NCI-H526 treated with DMSO at 0.1 percent for 48 hours (cell line): Measurements from ENCODE around the gene IL17RA.
"Not testable (repeated sequence)": the region's sequence is repeated elsewhere in the genome, so short reads cannot be mapped to it uniquely, and the experiment has no call there.

Source experiments
- DNase-seq: peaks from one replicate; lab custom pipeline; 2025; lab: John Stamatoyannopoulos, UW

IL17RA gene, protein sequence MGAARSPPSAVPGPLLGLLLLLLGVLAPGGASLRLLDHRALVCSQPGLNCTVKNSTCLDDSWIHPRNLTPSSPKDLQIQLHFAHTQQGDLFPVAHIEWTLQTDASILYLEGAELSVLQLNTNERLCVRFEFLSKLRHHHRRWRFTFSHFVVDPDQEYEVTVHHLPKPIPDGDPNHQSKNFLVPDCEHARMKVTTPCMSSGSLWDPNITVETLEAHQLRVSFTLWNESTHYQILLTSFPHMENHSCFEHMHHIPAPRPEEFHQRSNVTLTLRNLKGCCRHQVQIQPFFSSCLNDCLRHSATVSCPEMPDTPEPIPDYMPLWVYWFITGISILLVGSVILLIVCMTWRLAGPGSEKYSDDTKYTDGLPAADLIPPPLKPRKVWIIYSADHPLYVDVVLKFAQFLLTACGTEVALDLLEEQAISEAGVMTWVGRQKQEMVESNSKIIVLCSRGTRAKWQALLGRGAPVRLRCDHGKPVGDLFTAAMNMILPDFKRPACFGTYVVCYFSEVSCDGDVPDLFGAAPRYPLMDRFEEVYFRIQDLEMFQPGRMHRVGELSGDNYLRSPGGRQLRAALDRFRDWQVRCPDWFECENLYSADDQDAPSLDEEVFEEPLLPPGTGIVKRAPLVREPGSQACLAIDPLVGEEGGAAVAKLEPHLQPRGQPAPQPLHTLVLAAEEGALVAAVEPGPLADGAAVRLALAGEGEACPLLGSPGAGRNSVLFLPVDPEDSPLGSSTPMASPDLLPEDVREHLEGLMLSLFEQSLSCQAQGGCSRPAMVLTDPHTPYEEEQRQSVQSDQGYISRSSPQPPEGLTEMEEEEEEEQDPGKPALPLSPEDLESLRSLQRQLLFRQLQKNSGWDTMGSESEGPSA

DNA sequence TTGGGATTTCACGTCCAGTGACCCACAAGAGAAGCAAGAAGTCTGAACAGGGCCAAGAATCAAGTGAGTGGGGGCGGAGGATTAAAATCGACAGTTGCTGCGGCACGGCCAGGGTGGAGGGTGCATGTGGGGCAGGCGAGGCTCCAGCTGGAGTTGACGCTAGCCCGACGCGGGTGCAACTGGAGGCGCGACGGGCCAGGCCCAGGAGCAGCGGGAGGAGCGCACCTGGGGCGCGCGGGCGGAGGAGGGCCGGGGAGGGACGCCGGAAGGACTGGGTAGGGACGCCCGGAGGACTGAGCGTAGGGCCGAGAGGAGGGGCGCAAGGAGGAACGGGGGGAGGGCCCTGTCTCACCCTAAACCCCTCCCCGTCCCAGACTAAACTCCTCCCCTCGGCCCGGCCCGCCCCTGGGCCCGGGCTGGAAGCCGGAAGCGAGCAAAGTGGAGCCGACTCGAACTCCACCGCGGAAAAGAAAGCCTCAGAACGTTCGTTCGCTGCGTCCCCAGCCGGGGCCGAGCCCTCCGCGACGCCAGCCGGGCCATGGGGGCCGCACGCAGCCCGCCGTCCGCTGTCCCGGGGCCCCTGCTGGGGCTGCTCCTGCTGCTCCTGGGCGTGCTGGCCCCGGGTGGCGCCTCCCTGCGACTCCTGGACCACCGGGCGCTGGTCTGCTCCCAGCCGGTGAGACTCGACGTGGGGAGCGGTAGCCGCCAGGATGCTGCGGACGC is at the start of gene IL17RA:
IL17RA (plus strand) TSS at position 447 of the 723 bp plus-strand sequence; CDS start at position 539, 92 bp downstream.
- DNase-seq, result peak; percentile 72

- DNase-seq, result no peak
These were observed 49.6 kb upstream of the IL17RA start for GRCh38 chr22:17035246-17035645.

GRCh38 chr22:17035976-17036841 is 48.6 kb upstream of the IL17RA start:
- DNase-seq, result not testable (repeated sequence)

- not testable (repeated sequence) for DNase-seq
These were observed 47.7 kb upstream of the IL17RA start for GRCh38 chr22:17036842-17037711.

- DNase-seq, result no peak
These were observed 41.3 kb upstream of the IL17RA start for GRCh38 chr22:17043521-17043920.

GRCh38 chr22:17046566-17047348 is 38.0 kb upstream of the IL17RA start:
- no peak for DNase-seq

DNA sequence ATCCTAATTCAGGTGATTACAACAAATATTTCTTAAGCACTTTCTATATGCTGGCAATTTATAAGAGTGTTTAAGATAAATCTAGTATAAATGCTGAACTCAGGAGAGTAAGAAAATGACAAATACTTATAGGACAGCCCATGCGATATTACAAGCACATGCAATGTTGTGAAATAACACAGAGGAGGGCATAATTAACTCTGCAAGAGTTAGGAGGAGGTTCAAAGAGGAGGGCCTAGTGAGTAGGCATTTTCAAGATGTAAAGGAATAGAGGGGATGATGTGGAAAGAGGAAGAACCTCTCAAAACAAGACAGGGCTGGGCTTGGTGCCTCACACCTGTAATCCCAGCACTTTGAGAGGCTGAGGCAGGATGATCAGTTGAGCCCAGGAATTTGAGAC is 37.1 kb upstream of the IL17RA start:
- DNase-seq, result no peak

DNA sequence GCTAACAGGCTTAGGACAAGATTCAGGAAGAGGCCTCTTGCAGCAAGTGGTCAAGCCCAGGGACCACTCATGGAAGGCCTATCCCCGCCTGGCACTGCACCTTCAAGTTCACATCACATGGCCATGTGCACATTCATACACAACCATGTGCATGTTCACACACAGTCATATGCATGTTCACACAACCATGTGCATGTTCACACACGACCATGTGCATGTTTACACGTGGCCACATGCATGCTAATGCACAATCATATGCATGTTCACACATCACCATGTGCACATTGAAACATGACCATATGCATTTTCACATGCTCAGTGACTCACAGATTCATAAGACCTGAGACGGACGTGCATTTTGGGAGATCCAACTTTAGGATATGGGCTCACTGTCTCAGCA is 28.7 kb upstream of the IL17RA start:
- no peak for DNase-seq

- DNase-seq, result no peak
These were observed 28.0 kb upstream of the IL17RA start for GRCh38 chr22:17056807-17057206.

- DNase-seq, result peak; percentile 17
These were observed 26.6 kb upstream of the IL17RA start for GRCh38 chr22:17057959-17058814.

DNA sequence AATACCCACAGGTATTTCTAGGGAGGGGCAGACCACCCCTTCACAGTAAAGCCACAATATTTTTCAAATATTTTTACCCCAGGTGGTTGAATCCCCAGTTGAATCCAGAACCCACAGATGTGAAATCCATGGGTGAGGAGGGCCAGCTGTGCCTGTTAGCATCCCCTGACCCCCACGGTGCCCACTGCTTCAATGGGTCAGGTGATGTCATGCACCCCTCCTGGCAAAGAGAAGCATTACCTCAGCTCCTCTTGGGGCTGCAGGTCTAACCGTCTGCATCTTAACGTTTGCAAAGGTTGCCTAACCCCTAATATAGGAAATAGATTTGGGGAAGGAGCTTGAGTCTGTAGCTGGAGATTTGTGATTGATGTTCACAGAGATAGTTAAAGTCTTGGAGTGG is 24.7 kb upstream of the IL17RA start:
- no peak for DNase-seq

GRCh38 chr22:17063411-17064106 is 21.2 kb upstream of the IL17RA start:
- no peak for DNase-seq

- DNase-seq, result no peak
These were observed 20.2 kb upstream of the IL17RA start for GRCh38 chr22:17064498-17065100.

GRCh38 chr22:17065433-17065832 is 19.4 kb upstream of the IL17RA start:
- DNase-seq, result no peak

DNA sequence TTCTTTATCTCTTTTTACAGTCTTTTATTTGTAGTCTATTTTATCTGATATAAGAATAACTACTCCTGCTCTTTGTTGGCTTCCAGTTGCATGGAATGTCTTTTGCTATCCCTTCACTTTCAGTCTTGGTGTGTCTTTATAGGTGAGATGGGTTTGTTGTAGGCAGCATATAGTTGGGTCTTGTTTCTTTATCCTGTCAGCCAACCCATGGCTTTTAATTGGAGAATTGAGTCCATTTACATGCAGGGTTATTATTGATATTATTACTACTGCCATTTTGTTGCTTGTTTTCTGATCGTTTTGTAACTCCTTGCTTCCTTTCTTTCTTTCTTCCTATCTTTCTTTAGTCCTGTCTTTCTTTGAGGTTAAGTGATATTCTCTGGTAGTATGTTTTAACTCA is 11.9 kb upstream of the IL17RA start:
- DNase-seq, result no peak

GRCh38 chr22:17074648-17075002 is 10.2 kb upstream of the IL17RA start:
- DNase-seq, result no peak

DNA sequence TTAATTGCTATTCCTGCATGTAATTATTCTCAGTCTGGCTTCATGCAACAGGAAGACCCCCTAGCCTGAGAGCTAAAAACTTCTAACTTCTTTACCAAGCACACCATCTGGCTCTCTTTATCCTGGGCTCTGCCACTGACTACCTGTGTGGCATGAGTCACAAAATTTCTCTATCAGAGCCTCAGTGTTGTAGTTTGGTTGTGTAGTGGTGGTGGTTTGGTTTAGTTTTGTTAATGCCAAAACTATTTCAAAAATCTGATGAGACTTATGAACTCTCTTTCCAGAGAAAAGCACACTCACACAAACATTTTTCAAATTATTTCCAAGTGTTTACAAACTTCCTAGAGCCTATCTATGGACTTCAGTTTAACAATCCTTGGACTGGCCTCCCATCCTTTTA is 7.5 kb upstream of the IL17RA start:
- DNase-seq, result no peak

DNA sequence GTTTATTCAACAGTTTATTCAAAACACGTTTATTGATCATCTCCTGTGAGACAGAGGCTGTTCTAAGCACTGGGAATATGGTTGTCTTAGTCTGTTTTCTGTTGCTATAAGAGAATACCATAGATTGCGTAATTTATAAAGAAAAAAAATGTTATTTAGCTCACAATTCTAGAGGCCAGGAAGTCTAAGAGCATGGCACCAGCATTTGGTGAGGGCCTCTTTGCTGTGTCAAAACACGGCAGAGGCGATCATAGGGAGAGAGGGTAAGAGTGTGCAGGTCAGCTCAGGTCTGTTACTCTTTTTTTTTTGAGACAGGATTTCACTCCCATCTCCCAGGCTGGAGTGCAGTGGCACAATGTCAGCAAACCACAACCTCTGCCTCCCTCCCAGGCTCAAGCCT is 5.2 kb upstream of the IL17RA start:
- no peak for DNase-seq
